ENCODE measurements around the gene RBM26.

Gene RBM26, protein sequence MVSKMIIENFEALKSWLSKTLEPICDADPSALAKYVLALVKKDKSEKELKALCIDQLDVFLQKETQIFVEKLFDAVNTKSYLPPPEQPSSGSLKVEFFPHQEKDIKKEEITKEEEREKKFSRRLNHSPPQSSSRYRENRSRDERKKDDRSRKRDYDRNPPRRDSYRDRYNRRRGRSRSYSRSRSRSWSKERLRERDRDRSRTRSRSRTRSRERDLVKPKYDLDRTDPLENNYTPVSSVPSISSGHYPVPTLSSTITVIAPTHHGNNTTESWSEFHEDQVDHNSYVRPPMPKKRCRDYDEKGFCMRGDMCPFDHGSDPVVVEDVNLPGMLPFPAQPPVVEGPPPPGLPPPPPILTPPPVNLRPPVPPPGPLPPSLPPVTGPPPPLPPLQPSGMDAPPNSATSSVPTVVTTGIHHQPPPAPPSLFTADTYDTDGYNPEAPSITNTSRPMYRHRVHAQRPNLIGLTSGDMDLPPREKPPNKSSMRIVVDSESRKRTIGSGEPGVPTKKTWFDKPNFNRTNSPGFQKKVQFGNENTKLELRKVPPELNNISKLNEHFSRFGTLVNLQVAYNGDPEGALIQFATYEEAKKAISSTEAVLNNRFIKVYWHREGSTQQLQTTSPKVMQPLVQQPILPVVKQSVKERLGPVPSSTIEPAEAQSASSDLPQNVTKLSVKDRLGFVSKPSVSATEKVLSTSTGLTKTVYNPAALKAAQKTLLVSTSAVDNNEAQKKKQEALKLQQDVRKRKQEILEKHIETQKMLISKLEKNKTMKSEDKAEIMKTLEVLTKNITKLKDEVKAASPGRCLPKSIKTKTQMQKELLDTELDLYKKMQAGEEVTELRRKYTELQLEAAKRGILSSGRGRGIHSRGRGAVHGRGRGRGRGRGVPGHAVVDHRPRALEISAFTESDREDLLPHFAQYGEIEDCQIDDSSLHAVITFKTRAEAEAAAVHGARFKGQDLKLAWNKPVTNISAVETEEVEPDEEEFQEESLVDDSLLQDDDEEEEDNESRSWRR

DNA sequence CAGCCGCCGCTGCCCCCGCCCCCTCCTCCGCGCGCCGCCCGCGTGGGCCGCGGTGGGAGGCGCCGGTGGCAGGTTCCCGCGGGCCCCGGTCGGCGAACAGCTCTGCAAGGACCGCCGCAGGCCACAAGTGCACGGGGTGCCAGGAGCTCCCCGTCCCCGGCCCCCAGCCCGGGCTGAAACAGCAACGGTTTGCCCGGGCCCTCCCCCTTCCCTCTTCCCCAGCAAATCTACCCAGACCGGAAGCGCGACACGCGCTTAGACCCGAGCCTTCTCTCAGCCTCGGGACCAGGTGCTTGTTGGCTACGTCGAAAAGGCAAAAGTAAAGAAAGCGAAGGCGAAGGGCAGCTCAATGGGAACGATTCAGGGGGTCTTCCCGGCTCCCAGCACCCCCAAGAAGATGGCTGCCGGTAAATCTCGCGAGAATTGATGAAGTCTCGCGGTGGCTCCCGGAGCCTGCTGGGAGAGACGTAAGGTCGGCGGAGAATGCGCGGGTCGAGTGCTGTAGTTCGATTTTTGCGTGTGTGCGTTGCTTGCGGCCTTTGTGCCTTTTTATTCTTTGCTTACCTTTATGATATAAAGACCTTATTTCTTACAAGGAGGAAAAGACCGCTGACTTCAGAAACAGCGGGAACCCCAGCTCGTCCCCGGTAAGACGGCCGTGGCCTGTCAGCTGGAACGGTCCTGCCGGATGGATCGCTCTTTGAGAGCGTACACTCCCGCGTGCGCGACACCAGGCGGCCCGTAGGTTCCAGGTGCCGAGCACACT is at the start of gene RBM26:
Gene RBM26 (minus strand): TSS at position 425 of the 766 bp plus-strand sequence. CDS start 481 bp downstream, outside the sequence.
- peak; percentile 97 for DNase-seq

DNA sequence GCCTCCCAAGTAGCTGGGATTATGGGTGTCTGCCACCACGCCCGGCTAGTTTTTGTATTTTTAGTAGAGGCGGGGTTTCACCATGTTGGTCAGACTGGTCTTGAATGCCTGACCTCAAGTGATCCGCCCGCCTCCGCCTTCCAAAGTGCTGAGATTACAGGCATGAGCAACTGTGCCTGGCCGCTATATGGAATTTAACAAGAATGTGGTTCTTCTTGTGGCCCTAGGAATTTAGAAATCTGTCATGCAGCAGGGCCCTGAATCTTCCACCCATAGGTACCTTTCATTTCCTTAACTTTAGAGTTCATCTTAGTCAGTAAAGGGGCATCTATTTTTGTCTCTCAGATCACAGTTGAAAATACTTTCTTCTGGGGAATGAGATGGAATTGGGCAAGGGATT is 49.3 kb upstream of the RBM26 start:
- no peak for DNase-seq

DNA sequence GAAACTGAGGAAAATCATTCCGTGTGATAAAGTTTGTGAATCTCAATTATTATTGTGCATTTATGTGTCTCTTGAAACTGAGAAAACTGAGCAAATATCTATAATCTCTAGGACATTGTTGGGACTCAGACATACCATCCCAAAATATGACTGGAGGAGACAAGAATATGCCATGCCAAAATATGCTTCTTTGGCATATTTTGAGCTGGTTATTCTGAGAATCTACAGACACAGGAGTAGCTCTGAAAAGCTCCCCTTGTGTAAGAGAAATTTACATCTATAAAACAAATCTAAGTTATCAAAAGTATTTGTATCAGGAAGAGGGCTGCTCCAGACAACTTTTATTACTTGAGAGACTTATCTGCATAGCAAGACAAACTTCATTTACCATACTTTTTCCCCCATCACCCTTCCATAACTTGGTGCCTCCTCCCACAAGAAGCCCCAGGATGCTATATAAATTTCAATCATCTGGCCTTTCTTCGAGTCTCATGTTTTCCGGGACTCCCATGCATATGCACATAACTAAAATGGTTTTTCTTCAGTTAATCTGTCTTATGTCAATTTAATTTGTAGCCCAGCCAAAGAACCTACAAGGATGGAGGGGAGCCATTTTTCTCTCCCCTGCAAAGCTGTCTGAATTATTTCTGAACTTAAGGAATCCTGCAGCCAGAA is 46.3 kb upstream of the RBM26 start:
- no peak for DNase-seq

DNA sequence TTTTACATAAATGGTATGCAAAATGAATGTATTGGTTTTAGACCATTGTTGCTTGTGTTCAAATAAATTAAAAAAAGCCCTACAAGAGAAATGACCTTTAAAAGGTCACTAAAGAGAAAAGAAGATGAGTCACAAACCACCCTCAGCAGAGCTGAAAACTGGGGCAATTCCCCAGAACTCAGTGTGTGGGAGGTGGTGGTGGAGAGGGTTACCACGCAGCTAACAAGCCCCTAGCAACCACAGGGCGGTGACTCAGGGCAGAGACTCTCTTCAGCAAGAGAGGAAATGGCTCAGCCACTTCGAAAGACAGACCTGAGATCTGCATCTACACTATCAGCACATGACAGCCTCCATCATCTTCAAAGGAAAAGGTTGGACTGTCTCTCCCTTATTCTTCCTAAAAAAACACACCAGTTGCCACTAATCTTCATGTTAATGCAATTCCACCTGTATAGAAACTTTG is 45.5 kb upstream of the RBM26 start:
- peak; percentile 96 for DNase-seq

DNA sequence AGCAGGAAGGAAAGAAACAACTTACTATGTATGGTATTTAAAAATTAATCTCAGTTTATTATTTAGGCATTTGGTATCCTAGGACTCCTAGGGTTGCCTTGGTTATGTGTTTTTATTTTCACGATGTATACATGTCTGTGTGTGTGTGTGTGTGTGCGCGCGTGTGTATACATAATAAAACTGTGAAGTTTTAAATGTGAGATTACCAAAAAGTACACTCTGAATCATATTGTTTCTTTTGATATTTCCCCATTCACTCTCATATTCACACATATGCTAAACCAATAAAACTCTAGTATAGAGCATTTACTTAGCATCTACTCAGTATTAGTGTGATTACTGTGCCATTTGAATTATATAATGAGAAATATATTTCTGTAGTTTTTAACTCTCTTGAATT is 44.1 kb upstream of the RBM26 start:
- DNase-seq: peak; percentile 58

DNA sequence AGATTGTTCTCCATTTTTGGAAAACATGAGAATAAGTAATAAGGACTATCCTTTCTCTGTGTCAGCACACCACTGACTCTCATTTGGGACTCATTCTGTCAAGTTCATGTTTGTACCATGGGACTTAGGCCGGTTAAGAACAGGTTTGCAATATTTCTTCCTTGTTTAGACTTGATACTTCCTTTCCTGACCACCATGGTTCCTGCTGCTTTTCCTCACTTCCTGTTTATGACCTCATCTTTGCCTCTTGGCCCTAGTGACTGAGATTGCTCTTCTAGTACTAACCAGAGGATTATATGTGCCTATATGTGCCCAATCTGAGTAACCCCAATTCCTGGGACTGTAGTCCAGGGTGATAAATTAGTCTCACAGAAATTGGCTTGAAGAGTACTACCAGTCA is 42.4 kb upstream of the RBM26 start:
- DNase-seq: peak; percentile 48

DNA sequence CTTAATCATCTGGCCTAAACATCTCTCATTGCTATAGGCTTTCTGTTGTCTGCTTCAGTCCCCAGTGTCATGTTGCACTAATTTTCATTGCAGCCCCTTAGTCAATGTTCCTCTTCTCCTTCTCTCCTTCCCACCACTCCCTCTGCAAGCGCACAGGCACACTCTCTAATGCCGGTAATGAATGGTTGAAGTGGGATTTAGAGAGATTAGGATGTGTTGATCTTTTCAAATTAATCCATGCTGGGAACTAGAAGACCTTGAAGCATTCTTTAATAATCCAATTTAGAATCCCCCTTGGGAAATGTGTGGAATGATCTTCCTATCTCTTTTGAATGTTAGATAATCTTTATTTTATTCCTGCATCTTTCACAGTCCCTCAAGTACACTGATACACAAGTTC is 41.7 kb upstream of the RBM26 start:
- no peak for DNase-seq

DNA sequence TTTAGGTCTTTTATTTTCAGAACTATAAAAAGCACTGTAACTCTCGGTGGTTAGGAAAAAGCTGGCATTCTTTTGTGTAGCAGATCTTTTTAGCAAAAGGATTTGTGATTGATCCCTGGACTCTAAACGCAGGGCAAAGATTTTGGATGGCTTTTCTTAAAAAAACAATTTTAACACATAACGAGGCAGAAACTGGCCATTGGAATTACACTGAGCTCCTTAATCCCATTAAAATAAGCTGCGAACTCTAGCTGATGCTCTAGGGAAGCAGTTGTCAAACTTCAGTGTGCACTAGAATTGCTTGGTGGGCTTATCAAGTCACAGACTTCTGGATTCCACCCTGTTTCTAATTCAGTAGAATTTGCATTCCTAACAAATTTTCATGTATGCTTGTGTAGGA is 41.1 kb upstream of the RBM26 start:
- no peak for DNase-seq

DNA sequence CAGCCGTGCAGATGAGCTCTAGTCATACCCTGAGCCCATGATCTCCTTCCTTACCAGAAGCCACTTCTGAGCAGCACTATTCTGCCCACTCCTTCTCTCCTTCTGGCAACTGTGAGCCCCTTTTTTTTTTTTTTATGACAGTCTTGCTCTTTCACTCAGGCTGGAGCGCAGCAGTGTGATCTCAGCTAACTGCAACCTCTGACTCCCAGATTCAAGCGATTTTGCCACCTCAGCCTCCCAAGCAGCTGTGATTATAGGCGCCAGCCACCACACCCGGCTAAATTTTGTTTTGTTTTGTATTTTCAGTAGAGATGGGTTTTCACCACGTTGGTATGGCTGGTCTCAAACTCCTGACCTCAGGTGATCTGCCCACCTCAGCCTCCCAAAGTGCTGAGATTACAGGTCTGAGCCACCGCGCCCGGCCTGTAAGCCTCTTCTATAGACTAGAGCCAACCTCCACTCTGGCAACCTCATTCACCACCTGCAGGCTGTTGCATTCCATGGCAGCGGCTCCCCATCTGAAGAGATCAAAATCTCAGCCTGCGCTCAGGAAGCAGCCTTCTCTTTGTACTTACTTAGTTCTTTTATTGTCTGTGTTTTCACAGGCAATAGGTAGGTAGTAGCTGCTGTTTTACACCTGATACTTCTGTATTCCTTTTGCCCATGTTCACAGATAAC is 40.1 kb upstream of the RBM26 start:
- peak; percentile 17 for DNase-seq

DNA sequence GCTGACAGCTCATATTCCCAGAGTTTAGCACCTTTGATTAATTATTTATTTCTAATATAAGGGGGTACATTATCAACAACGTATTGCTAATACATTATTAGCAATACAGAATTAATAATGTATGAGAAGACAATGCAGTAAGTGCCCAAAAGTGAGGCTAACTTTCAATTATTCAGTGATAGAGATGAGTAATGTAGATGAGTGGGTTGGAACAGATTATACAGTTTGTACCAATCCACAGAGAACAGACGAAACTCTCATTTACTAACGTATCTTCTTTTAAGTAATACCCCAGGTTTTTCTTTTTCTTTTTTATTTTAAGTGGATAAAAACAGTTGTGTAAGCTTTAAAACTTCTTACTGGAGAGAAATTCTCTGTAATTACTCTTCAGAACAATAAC is 36.7 kb upstream of the RBM26 start:
- no peak for DNase-seq

DNA sequence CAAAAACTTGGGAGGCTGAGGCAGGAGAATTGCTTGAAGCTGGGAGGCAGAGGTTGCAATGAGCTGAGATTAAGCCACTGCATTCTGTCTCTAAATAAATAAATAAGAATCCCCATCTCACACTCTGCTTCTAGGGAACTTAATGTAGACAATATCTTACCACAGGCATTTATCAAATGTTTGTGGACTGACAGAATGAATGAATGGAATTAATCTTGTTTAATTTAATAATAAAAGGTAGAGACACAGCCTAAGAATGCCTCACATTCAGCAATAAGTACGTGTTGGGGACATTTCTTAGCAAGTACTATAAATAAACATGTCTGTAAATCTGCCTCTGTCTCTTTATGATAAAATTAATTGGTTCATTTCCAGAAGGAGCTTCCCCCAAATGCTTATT is 36.2 kb upstream of the RBM26 start:
- DNase-seq: no peak

DNA sequence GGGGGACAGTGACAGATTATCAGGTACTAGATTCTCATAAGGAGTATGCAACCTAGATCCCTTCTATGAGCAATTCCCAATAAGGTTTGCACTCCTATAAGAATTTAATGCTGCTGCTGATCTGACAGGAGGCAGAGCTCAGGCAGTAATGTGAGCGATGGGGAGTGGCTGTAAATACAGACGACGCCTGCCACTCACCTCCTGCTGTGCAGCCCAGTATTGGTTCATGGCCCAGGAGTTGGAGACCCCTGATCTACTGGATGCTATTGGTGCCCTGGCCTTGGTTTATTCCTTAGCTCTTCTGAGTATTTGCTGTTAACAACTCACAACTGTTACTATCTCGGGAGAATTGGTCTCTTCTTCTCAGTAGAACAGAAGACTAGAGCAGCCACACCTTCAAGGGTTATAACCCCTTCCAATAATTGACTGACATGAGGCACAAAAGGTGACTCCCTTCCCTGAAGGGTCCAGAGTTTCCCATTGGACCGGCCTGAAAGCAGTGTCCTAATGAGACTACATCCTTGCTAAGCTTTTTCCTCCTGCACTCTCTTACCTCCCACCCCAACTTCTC is 35.0 kb upstream of the RBM26 start:
- DNase-seq: no peak

DNA sequence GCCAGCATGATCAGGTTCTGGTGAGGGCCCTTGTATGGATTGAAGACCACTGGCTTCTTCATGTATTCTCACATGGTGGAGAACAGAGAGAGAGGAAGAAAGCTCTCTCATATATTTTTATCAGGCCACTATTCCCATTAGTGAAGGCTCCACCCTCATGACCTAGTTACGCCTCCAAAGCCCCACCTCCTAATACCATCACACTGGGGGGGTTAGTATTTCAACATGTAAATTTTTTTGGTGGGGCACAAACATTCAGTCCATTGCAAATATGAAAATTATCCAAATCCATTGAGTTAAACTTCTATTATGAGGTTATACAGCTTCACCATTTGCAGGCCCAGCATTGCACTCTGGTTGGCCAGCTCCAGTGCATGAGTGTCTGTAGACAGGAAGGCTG is 33.2 kb upstream of the RBM26 start:
- no peak for DNase-seq

DNA sequence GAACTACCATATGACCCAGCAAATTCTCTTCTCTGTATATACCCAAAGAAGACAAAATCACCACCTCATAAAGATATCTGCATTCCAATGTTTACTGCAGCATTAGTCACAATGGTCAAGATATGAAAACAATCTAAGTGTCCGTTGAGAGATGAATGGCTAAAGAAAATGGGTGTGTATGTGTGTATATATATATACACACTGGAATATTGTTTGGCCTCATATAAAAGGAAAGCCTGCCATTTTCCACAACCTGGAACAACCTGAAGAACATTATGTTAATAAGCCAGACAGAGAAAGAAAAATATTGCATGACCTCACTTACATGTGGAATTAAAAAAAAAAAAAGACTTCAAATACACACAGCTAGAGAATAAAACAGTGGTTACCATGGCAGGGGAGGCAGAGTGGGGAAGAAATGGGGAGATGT is 29.5 kb upstream of the RBM26 start:
- DNase-seq: no peak

DNA sequence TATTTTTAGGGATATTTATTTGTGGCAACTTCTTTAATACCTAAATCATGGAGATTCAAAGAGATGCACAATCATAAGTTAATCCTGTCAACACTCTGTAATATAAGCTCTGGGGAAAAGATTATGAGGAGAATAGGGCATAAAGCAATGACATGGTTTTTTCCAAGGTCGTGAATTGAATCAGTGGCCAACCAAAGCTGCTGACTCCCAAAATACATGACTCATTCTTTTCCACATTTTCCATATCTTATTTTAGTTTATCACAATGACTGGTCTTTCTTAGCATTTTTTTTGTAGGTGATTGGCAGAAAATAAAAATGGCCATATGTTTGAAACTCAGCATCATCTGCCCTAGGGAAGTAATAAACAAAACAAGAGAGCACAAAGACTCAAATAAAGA is 28.5 kb upstream of the RBM26 start:
- DNase-seq: no peak

DNA sequence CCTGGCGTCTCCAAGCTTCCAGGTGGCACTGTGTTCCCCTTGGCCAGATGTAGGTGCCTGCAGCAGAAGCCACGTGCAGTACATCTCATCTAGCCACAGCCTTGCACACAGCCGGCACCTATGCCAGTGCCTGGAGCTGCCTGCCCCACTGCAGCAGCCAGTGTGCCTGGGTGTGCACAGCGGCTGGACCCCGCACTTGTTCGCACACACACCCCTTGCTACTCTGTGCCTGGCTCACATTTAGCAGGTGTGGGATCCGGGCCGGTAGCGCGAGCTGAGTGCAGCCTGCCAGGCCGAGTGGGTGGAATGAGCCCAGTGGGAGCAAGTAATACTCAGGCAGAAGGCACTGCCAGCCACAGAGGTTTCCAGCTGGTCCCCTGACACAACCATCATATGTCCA is 26.9 kb upstream of the RBM26 start:
- no peak for DNase-seq

DNA sequence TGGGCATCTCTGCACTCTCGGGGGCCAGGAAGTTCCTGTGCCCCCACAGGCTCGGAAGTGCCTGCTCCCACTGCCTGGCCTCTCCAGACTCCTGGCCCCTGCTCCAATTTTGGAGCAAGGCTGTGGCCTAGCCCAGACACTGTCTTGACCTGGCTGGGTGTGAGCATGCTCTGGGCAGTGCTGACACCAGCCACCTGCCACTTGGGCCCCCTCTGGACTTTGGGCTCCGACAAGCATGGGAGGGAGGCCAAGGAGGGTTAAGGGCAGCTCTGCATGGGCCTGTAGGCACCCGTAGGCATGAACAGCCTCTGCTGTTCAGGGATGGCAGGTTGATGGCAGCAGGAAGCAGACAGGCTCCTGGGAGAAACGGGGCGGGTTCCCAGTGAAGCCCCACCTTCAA is 26.0 kb upstream of the RBM26 start:
- no peak for DNase-seq

DNA sequence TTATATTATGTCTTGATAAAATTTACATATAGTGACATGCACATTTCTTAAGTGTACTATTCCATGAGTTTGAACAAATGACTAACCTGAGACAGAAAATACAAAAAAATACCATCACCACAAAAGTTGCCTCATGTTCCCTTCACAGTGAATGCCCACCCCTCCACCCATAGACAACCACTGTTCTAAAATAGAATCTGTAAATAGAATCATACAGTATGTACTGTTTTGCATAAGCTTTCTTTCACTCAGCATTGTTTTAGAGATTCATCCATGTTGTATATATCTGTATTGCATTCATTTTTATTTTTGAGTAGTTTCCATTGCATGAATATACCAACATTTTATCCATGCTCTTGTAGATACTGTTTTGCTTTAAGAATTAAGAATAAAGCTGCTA is 23.3 kb upstream of the RBM26 start:
- no peak for DNase-seq

DNA sequence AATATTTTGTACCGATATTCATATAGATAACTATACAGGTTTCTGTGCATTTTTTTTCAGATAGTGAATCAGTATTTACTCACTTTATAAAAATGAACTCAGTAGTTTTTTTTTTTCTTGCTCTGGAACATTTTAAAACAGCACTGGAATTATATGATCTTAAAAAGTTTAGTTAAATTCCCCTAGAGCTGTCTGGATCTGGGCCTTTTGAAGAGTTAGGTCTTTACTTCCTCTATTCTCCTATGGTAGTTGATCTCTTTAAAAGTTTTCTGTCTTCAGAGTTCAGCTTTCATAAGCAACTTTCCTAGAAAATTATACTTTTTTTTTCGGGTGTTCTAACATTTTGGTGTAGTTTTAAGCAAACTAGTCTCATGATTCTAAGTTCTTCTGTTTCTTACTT is 21.8 kb upstream of the RBM26 start:
- no peak for DNase-seq

DNA sequence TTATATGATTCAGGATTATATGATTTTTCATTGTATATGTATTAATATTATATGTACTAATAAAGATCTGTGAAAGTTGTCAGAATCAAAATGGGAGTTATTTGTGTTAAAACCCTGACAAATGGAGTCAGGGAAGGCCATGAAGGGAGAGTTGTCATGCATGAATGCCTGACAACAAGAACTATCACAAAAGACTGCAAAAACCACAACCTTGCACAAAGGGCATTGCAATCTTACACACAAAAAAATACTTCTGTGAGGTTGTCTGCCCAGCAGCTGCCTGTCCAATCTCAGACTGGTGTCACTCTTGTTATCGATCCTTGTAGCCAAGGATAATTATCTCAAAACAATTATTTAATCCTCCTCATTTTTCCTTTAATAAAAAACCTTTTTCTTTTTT is 21.2 kb upstream of the RBM26 start:
- DNase-seq: no peak
